HG03060 (cell line): ENCODE data around the gene NUDT21.
"Not testable (repeated sequence)": the region's sequence is repeated elsewhere in the genome, so short reads cannot be mapped to it uniquely, and the experiment has no call there.

Source experiments
- ATAC-seq: cut with Tn5 transposase; IDR thresholded peaks from one replicate; pipeline ENCODE4 v1.9.1; 2021; ENCODE audit warnings: low read depth, moderate number of reproducible peaks; ENCODE audit not compliant: unreplicated experiment

NUDT21 gene

GRCh38 chr16:56450986-56451752 lies at the start of gene NUDT21, which contains the start of gene OGFOD1:
NUDT21 (minus strand) TSS chr16:56451332; CDS start chr16:56451202, 130 bp downstream.
OGFOD1 (plus strand) TSS chr16:56451554; CDS start chr16:56451613, 59 bp downstream.
- peak; percentile 94 for ATAC-seq

GRCh38 chr16:56493815-56494214 lies 42.7 kb upstream of the NUDT21 start:
- no peak for ATAC-seq

GRCh38 chr16:56493126-56493525 lies 42.0 kb upstream of the NUDT21 start:
- no peak for ATAC-seq

GRCh38 chr16:56491657-56492261 lies 40.6 kb upstream of the NUDT21 start:
- ATAC-seq: no peak

GRCh38 chr16:56488868-56489267 lies 37.7 kb upstream of the NUDT21 start:
- not testable (repeated sequence) for ATAC-seq

- no peak for ATAC-seq
Observed at GRCh38 chr16:56488035-56488434, 36.9 kb upstream of the NUDT21 start.

GRCh38 chr16:56483394-56483793 lies 32.3 kb upstream of the NUDT21 start:
- no peak for ATAC-seq

- no peak for ATAC-seq
Observed at GRCh38 chr16:56482683-56483236, 31.6 kb upstream of the NUDT21 start.

GRCh38 chr16:56481468-56482122 lies 30.5 kb upstream of the NUDT21 start:
- ATAC-seq: no peak

- ATAC-seq: no peak
Observed at GRCh38 chr16:56480776-56481467, 29.8 kb upstream of the NUDT21 start.

- ATAC-seq: no peak
Observed at GRCh38 chr16:56479469-56479868, 28.3 kb upstream of the NUDT21 start.

- ATAC-seq: no peak
Observed at GRCh38 chr16:56478281-56479049, 27.3 kb upstream of the NUDT21 start.

- ATAC-seq: no peak
Observed at GRCh38 chr16:56477096-56477878, 26.2 kb upstream of the NUDT21 start.

GRCh38 chr16:56475201-56475600 lies 24.1 kb upstream of the NUDT21 start:
- no peak for ATAC-seq

GRCh38 chr16:56470666-56471065 lies 19.5 kb upstream of the NUDT21 start:
- no peak for ATAC-seq

- no peak for ATAC-seq
Observed at GRCh38 chr16:56470232-56470631, 19.1 kb upstream of the NUDT21 start.

- ATAC-seq: no peak
Observed at GRCh38 chr16:56469748-56470147, 18.6 kb upstream of the NUDT21 start.

GRCh38 chr16:56468800-56469199 lies 17.7 kb upstream of the NUDT21 start:
- no peak for ATAC-seq

- no peak for ATAC-seq
Observed at GRCh38 chr16:56466344-56466743, 15.2 kb upstream of the NUDT21 start.
